NCI-H2029 (cell line): ENCODE measurements around the gene MED27.

Experiments used
- DNase-seq: peaks from one replicate; lab custom pipeline; 2025; lab: John Stamatoyannopoulos, UW

MED27 gene

DNA sequence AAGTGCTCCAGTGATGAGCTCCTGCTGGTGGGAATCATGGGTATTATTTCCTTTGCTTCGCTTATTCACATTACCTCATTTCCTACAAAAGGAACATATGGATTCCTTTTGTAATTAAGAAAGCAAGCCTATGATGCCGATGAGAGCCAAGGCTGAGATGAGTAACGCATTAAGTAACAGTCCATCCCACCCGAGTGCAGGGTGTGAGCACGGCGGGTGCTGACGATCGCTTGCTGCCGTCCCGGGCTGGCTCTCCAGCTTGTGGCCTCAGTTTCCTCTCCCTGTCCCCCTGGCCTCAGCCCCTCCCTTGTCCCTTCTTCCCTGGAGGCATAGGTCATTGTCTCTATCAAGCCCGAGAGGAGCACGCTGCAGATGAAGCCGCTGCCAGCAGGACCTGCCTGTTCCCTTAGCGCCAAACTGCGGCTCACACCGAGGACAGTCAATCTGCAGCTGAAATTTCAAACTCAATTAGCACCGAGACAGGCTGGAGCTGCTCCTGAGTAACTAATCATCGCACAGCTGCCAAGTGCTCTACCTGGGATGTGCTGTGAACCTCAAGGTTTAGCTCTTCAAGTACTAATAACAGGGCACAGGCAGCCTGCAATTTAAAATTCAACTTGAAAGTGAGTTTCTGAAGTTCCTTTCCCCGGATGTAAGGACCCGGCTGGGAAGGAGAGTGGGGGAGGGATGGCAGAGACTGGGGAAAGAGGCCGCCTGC, 224.6 kb downstream of the MED27 start:
- no peak for DNase-seq

DNA sequence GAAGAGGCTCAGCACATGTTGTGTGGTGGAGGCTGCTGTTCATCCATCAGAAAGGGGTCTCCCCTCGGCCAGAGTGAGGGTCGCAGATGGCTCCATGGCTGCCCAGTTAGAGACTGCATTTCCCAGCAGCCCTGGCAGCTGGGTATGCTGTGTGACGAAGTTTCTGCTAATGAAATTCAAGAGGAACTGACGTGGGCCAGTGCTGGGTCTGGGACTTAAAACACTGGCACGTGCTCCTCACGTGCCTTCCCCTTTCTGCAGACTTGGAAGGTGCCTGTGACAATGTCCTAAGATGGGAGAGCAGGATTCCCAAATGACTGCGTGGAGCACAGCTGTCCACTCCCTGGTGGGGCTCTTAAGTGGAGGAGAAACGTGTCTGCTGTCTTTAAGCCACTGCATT, 225.3 kb downstream of the MED27 start:
- DNase-seq: no peak

DNA sequence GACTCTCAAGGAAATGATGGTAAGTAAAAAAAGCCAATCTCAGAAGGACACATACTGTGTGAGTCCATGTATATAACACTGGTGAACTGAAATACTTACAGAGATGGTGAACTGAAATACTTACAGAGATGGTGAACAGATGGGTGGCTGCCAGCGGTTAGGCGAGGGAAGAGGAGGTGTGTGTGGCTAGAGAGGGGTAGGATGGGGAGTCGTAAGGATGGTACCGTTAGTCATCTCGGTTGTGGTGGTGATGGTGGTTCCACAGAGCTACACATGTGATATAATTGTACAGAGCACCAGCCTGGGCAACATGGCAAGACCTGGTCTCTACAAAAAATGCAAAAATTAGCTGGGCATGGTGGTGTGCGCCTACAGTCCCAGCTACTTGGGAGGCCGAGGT, 226.2 kb downstream of the MED27 start:
- DNase-seq: no peak

DNA sequence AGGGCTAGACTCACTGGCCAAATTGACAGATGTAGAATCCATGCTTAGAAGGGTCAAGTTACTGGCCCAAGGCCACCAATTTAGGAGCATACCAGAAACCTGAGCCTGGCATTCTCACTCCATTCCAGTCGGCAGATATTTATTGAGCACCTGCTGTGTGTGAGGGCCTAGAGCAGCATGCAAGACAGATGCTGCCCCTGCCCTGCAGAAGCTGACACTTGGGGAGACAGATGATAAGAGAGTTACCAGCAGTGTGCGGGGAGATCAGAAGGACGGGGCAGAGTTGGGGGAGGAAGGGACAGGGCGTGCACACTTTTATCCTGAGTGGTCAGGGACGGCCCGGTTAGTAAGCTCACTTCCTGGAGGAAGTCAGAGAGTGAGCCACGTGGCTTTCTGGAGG, 228.3 kb downstream of the MED27 start:
- DNase-seq: no peak

DNA sequence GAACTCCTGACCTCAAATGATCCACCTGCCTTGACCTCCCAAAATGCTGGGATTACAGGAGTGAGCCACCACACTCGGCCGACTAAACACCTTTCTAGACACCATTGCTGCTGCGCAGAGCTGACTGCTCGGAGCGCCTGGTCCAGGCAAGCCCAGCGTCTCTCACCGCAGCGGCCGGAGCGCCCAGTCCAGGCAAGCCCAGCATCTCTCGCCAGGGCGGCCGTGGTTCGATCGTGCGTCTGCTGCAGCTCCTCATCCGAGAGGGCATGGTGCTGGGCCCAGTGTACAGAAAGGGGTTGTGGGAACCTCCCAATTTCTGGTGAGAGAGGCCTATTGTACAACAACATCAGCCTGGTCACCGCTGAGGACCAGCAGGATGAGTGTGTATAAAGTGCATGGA, 230.3 kb downstream of the MED27 start:
- no peak for DNase-seq

DNA sequence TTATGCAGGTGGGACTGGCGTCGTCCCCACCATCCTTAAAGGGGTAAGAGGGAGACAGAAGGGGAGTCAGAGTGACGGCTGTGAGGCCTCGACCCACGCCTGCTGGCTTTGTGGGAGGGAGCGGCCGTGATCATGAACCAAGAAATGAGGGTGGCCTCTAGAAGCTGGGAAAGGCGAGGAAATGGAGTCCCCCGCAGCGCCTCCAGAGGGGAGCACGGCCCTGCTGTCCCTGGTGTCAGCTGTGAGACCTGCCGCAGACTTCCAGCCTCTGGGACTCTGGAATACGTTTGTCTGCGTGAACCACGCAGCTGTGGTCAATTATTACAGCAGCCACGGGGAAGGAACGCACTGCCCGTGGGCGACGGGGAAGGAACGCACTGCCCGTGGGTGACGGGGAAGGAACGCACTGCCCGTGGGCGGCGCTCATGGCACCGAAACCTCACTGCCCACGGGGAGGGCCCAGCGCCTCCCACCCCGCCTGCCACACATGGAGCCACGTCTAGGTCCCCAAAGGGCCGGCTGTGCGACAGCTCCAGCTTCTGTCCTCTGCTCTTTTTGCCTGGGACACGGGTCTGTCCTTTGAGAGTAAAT, 231.0 kb downstream of the MED27 start:
- no peak for DNase-seq

DNA sequence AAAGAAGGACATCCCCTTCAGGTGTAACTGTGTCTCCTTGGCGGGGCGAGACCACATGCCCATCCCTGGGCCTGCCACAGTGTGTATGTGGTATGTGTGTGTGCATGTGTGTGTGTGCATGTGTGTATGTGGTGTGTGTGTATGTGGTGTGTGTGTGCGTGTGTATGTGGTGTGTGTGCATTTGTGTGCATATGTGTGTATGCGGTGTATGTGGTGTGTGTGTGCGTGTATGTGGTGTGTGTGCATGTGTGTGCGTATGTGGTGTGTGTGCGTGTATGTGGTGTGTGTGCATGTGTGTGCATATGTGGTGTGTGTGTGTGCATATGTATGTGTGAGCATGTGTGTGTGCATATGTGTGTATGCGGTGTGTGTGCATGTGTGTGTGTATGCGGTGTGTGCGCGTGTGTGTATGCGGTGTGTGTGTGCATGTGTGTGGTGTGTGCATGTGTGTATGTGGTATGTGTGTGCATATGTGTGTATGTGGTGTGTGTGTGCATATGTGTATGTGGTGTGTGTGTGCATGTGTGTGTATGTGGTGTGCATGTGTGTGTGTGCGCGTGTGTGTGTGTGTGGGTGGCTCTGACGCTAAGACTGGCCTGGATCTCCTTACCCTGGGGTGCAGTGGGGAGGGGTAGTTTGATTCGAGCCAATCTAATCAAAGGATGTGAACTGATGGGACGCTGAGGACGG, 231.9 kb downstream of the MED27 start:
- no peak for DNase-seq

DNA sequence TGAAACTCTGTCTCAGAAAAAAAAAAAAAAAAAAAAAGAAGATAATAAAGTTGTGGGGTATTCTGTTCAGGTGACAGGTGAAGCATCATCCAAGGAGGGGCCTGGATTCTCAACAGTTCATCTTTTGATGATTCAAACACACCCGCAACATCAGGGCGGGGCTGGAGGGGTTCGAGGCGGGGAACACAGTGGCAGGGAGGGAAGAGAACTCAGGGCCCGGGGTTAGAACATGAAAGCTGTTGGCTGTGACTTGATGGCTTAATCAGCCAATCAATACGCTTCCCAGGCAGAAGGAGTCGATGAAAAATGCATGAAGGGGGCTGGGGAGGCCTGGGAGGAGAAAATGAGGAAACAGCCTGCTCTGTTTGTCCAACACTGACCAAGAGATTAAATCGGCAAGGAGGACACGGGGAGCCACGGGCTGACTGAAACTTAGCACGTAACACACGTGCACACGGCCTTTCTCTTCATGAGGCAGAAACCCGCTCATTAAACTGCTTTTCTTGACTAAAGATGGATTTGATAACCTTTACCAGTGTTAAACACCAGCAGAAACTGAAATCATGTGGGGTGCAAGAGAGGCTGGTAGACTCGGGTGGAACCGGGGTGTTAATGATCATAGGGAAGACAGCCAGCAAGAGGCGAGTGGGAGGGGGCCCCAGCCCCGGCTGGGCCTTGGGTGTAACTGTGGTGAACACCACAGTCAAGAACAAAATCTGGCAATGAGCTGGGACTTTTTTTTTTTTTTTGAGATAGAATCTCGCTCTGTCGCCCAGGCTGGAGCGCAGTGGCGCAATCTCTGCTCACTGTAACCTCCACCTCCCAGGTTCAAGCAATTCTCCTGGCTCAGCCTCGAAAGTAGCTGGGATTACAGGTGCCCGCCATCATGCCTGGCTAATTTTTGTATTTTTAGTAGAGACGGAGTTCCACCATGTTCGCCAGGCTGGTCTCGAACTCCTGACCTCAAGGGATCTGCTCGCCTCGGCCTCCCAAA, 234.1 kb downstream of the MED27 start:
- DNase-seq: no peak

DNA sequence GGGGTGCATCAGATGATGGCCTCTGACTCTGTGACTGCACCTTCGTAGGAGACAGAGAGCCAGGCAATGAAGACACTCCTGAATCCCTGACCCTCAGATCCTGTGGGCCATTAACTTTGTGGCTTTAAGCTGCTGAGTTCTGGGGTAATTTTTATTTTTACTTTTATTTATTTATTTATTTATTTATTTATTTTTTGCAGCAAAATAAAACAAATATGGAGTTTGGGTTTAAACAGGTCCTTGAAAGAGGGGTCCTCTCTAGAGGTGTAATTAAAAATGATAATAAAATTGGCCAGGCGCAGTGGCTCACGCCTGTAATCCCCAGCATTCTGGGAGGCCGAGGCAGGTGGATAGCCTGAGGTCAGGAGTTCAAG, 234.9 kb downstream of the MED27 start:
- DNase-seq: no peak

DNA sequence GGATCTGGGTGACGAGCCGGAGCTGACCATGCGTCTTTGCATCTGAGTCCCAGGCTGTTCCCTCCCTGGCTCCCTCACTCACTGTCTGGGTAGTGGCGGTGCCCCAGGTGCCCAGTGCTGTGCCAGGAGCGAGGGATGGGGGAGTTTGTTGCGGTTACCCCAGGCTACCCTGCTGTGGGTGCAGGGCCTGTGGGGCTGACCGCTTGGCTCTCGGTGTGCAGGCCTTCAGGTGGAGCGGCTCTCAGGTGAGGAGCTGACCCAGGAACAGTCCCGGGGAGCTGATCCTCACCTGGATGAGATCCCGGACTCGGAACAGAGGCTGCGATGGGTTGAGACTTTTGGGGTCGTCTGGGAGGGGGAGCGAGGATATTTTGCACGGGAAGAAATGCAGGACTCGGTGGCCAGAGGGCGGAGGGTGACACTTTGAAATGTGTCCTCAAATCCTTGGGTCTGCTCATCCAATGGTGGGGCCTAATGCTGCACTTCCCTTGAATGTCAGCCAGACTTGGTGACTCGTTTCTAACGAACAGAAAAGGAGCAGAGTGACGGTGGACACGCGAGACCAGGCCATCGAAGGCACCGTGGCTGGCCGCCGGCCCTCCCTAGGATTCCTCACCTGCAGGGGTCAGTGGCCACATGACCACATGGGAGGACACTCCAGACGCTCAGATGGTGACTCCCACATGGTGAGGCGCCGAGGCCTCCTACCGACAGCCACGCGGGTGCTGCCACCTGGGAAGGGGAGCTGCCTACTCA, 235.5 kb downstream of the MED27 start:
- no peak for DNase-seq

DNA sequence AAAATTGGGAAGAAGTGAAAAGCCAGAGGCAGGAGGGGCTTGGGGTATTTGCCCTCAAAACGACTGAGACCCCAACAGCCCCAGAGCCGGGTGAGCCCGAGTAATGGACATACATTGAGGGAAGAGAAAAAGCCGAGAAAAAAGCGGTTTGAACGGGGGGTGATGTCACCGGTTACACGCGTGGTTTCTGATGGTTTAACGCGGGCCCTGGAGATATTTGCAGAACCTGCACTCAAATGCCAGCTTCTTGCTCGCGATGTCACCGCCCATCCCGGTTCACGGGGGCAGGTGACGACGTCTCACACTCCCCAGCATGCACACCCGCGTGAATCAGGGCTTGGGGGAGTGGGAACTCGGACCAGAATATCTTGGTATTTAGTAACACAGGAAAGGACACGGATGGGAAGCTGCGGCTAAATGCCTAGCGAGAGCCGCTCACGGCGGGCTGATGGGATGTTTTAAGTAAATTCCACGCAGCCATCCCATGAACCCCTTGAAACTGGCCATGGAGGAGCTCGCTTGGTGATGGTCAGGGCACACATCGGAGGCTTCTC, 237.8 kb downstream of the MED27 start:
- DNase-seq: no peak

DNA sequence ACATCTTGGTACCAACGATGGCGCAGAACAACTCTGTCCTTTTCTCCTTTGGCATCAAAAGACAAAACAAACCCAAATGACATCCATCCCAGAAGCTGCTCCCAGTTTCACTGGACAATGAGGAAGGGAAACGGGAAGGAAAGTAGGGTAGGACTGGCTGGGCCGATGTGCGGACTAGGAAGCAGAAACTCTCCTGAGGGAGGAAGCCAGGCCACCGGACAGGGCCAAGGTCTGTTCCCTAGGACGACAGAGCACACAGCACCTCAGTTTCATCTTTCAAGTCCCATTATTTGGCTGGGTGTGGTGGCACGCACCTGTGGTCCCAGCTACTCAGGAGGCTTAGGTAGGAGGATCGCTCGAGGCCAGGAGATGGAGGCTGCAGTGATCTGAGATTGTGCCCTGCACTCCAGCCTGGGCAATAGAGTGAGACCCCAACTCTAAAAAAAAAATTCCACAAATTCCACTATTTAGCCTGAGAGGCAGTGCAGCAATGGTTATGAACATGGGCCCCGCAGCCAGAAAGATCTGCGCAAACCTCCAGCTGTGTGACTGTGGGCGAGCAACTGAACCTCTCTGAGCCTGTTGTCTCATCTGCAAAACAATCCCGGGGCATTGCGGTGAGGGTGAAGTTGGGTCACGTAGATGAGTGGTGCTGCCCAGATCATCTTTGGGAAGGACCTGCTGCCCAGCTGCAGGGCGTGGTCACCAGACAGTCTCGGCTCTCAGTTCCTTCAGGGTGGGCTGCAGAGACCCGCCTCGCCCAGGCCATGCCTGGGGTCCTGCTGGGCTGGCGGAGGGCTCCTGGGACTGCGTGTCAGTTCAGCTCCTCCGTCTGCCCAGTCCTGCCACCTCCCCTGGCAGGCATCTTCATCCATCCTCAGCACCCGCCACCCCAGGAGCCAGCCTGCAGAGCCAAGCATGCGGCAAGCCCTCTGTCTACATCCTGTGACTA, 238.6 kb downstream of the MED27 start:
- no peak for DNase-seq

DNA sequence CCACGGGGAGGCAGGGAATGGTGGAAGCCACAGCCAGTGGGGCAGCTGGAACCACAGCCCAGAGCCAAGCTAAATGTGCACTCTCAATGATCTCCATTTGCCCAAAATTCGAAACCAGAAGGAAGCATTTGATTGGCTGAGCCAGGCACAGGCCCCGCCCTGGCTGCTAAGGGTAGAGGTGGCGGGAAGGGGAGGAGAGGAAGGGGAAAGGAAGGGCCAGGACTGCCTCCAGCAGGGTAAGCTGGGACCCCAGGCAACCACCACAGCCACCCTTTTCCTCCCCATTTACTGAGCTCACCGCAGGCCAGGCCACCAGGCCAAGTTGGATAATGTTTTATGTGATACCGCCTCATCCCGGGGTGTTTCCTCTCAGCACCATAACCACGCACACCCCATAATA, 239.4 kb downstream of the MED27 start:
- DNase-seq: no peak

DNA sequence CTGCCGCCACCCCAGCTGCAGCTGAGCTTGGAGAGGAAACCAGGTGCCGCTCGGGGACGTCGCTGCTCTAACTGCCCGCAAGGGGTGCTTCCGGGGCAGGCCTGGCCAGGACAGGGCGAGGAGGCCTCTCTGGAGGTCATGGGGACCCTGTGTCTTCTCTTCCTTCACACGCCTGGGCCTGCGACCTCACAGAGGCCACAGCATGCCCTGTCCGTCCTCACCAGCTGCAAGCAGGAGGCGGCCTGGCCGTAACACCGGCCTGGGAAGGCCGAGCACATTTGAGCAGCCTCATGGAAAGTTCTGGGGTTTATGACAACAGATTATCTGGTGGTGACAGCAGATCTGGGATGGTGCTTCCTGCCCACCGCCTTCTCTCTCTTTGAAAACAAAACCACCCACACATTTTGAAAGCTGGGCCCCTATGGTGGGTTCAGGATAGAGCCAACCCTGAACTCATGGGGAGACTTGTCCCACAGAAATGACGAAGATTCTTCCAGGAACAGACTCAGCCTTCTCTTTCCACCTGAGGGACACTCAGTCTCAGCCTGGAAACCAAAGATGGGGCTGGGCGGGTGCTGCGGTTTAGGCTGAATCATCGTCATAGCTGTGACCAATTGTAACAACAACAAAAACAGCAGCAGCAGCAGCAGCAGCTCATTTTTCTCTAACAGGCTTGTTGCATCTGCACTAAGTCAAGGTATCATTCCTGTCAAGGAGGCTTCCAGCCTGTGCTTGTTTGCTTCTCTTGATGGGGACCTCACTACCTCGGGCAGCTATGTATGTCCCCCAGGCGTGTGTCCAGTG, 240.2 kb downstream of the MED27 start:
- no peak for DNase-seq

DNA sequence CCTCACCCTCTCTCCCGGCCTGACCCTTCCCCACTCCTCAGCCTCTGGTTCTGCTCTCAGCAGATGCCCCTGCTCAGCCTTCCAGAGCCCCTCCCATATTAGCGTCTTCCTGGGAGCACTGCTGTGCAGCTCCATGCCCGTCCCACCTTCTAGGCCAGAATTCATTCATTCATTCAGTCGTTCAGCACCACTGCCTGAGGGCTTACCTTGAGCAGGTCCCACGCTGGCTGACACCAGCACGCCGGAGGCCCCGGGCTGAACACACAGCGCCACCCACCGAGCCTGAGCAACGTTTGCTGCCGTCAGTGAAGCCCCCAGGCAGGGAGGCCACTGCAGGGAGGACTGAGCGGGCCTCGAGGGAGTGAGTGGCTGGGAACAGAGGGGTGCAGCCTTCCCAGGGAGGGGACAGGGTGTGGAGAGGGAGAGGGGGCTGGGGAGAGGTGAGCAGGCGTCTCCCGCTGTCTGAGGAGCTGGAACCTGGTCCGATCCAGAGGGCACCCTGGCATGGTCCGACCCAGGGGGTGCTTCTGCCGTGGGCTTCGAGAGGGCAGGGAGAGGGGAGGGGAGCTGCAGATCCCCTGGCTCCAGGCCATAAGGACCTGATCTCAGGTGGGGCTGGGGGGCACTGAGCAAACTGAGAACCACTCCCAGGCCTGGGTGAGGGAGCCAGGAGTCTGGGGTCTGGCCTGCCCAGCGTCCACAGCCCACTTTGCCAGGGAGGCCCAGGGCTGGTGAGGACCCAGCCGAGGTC, 241.0 kb downstream of the MED27 start:
- DNase-seq: no peak

DNA sequence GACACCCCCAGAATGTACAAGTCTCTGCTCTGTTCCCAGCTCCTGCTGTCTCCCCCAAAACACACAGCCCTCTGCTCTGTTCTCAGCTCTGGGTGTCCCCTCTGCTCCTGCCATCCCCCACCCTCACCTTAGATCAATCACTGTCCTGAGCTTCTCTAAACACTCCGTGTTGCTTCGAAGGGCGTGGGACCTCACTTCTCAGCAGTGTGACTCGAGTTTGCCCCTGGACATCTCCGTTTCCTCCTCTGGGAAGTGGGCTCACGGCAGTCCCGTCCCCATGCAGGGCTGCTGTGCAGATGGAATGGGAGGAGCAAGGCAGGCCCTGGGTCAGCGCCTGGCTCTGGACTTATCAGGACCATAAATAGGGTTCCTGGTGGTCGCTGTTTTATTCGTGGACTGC, 241.8 kb downstream of the MED27 start:
- no peak for DNase-seq

DNA sequence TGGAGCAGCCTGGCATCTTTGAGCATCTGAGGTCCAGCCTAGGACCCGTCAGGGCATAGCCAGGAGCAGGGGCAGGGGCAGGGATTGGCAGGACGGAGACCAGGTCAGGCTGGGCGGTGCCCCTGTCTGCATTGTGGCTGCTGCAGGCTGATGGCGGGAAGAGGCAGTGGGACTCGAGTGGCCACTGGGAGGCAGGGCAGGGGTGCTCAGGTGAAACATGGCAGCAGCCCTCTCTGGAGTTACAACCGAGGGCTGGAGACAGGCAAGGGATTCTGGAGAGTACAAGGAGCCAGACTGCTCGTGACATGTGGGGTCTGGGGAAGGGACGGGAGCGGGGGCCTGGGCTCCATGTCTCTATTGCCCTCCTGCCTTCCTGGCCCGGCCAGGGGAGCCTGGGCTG, 242.4 kb downstream of the MED27 start:
- no peak for DNase-seq

DNA sequence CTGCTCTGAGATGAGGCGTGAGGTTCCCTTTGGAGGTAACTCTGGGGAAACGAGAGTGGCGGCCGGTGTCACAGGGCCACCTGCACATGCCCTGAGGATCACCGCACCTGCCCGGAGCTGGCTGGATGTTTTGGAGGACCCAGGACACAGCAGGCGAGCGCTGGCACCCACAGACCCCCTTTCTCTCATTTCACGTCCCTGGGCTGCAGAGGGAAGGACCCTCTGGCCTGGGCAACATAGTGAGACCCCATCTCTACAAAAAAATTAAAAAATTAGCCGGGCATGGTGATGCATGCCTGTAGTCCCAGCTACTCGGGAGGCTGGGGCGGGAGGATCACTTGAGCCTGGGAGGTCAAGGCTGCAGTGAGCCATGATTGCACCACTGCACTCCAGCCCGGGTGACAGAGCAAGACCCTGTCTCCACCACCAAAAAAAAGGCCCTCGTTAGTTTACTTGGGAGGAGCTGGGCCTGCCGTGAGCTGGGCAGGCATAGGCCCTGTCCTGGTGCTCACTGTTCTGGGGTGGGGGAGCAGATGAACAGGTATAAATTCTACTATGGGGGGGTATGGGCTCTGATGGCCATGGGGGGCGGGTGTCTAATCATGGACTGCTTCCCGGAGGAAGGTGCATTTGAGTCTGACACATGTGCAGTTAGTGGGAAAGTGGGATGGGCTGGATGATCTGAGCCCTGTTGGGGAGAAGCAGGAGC, 242.9 kb downstream of the MED27 start:
- no peak for DNase-seq
